Type B pancreatic cell (in vitro differentiated cells): Measurements from ENCODE around the gene PTH1R. TPM values are rescaled to one million over a fixed set of nuclear protein-coding genes. Genes with fewer than 3 reads are reported as not detected.

Source experiments
- DNase-seq: peaks from one replicate; pipeline ENCODE4 v3.0.0; 2021; ENCODE audit warnings: mixed read lengths; ENCODE audit not compliant: unreplicated experiment; ENCODE audit errors: extremely low spot score
- H3K27ac Mint-ChIP-seq: 2 replicates; pipeline ENCODE4 v1.8.0; 2021; ENCODE audit warnings: mild to moderate bottlenecking, mixed read lengths
- H3K27me3 Mint-ChIP-seq: 2 replicates; pipeline ENCODE4 v1.8.0; 2021; ENCODE audit warnings: mixed read lengths
- H3K36me3 Mint-ChIP-seq: 2 replicates; pipeline ENCODE4 v1.8.0; 2021; ENCODE audit warnings: mixed read lengths
- H3K4me1 Mint-ChIP-seq: one replicate; pipeline ENCODE4 v1.8.0; 2021; ENCODE audit warnings: mixed read lengths; ENCODE audit not compliant: unreplicated experiment
- H3K4me3 Mint-ChIP-seq: 2 replicates; pipeline ENCODE4 v1.8.0; 2021; ENCODE audit warnings: mild to moderate bottlenecking, mixed read lengths
- H3K9me3 Mint-ChIP-seq: 2 replicates; pipeline ENCODE4 v1.8.0; 2021; ENCODE audit warnings: mixed read lengths
- total RNA-seq: library from RNA; stranded (reverse); gene quantifications from 2 replicates; pipeline ENCODE4 v1.2.1, GENCODE V29; 2021; ENCODE audit warnings: low replicate concordance
- TF ChIP-seq, protein P1 (sequence below): fragments of 200-600 bp; sonication (generic); conservative IDR thresholded peaks from 2 replicates; pipeline ENCODE4 v1.5.0; 2021; ENCODE audit warnings: antibody characterized with exemption, mild to moderate bottlenecking

The PTH1R gene
- total RNA-seq, 1 donor from 2014 or later, result 63.0 TPM

GRCh38 chr3:46850468-46850779, 27.1 kb upstream of the PTH1R start:
- Mint-ChIP-seq H3K27ac (no peak overlapping the region), H3K4me3 (no peak overlapping the region), H3K4me1 (peaks cover 20% of the 10 kb centered on the region), H3K9me3 (no peaks in the 10 kb centered on the region), H3K36me3 (no peaks in the 10 kb centered on the region), H3K27me3 (no peaks in the 10 kb centered on the region)
- DNase-seq, result no peak
- TF ChIP-seq, protein P1, sequence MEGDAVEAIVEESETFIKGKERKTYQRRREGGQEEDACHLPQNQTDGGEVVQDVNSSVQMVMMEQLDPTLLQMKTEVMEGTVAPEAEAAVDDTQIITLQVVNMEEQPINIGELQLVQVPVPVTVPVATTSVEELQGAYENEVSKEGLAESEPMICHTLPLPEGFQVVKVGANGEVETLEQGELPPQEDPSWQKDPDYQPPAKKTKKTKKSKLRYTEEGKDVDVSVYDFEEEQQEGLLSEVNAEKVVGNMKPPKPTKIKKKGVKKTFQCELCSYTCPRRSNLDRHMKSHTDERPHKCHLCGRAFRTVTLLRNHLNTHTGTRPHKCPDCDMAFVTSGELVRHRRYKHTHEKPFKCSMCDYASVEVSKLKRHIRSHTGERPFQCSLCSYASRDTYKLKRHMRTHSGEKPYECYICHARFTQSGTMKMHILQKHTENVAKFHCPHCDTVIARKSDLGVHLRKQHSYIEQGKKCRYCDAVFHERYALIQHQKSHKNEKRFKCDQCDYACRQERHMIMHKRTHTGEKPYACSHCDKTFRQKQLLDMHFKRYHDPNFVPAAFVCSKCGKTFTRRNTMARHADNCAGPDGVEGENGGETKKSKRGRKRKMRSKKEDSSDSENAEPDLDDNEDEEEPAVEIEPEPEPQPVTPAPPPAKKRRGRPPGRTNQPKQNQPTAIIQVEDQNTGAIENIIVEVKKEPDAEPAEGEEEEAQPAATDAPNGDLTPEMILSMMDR, result no peak

- Mint-ChIP-seq H3K27me3 (no peaks in the 10 kb centered on the region), H3K4me3 (no peak overlapping the region), H3K9me3 (no peaks in the 10 kb centered on the region), H3K27ac (no peak overlapping the region), H3K36me3 (no peaks in the 10 kb centered on the region), H3K4me1 (peaks cover 26% of the 10 kb centered on the region)
- TF ChIP-seq, protein P1, result no peak
- DNase-seq, result peak; percentile 52
Observed at GRCh38 chr3:46851364-46852333, 25.9 kb upstream of the PTH1R start.

GRCh38 chr3:46852334-46852720, 25.2 kb upstream of the PTH1R start:
- no peak for DNase-seq
- H3K27me3 Mint-ChIP-seq, result no peaks in the 10 kb centered on the region
- no peak overlapping the region for H3K4me3 Mint-ChIP-seq
- no peak overlapping the region for H3K27ac Mint-ChIP-seq
- peaks cover 29% of the 10 kb centered on the region for H3K4me1 Mint-ChIP-seq
- H3K9me3 Mint-ChIP-seq, result no peaks in the 10 kb centered on the region
- TF ChIP-seq, protein P1, result no peak
- no peaks in the 10 kb centered on the region for H3K36me3 Mint-ChIP-seq

DNA sequence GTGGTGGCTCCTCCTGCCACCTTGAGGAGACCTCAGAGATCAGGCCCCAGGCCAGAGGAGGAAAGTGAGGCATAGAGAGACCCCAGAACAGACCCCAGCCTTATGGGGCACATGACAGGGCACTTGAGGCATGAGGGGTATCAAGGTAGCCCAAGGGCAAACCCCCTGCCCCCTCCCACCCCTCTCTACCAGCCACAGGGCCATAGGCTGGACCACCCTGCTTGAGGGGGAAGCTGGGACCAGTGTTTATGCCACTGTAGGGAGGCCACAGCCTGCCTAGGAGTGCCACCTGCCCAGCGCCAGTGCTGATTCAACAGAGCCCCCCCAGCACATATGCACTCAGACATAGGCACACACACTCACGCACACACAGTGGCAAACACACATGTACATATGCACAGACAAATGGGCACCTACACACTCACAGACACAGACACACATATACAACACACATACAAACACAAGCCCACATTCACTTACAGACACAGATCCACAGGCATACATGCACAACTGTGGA, 24.6 kb upstream of the PTH1R start:
- Mint-ChIP-seq H3K27me3 (peaks cover 2% of the 10 kb centered on the region), H3K36me3 (no peaks in the 10 kb centered on the region), H3K4me1 (peaks cover 31% of the 10 kb centered on the region), H3K9me3 (no peaks in the 10 kb centered on the region), H3K27ac (no peak overlapping the region), H3K4me3 (no peak overlapping the region)
- TF ChIP-seq, protein P1, result no peak
- DNase-seq, result peak; percentile 44

- TF ChIP-seq, protein P1, result no peak
- Mint-ChIP-seq H3K4me1 (peaks cover 30% of the 10 kb centered on the region), H3K36me3 (no peaks in the 10 kb centered on the region), H3K27me3 (peaks cover 4% of the 10 kb centered on the region), H3K9me3 (no peaks in the 10 kb centered on the region), H3K27ac (no peak overlapping the region), H3K4me3 (no peak overlapping the region)
- DNase-seq, result peak; percentile 62
Observed at GRCh38 chr3:46853441-46854415, 23.8 kb upstream of the PTH1R start.
